Panc1 (cell line): ENCODE results near the gene SDK1. TPM values are rescaled to one million over a fixed set of nuclear protein-coding genes. Genes with fewer than 3 reads are reported as not detected.

Experiments used
- ATAC-seq: fragments of 200-7000 bp; cut with Tn5 transposase; 2 replicates; pipeline ENCODE4 v1.9.1; 2020; ENCODE audit warnings: mild to moderate bottlenecking, moderate library complexity
- BruUV-seq: library from RNA; stranded (reverse); fragments of 400-500 nt; replicated peaks from 2 replicates; lab custom pipeline; 2021; lab: Mats Ljungman, UMichigan
- CTCF ChIA-PET: fragments of 300-600 bp; sonication (Branson Sonifier 250); formaldehyde crosslinking; loops from one replicate; lab custom pipeline; 2022; ENCODE audit warnings: antibody characterized with exemption; lab: Charles Lee
- POLR2A ChIA-PET: fragments of 300-600 bp; sonication (Branson Sonifier 250); formaldehyde crosslinking; loops from one replicate; lab custom pipeline; 2022; ENCODE audit warnings: antibody characterized with exemption; lab: Charles Lee
- DNase-seq: peaks from one replicate; pipeline ENCODE4 v3.0.0-alpha.2; 2010; ENCODE audit warnings: low read depth, low spot score
- H3K27ac ChIP-seq: 2 replicates; pipeline ENCODE4 v1.5.1; 2011; ENCODE audit warnings: mild to moderate bottlenecking, low read length, inconsistent platforms
- H3K27me3 ChIP-seq: fragments of 200-500 bp; sonication (Bioruptor generic); 2 replicates; pipeline ENCODE4 v1.6.0; 2014; ENCODE audit warnings: low read length, inconsistent platforms; ENCODE audit not compliant: control insufficient read depth, insufficient read depth
- H3K36me3 ChIP-seq: fragments of 200-500 bp; sonication (Bioruptor generic); 2 replicates; pipeline ENCODE4 v1.5.1; 2014; ENCODE audit warnings: inconsistent platforms, mild to moderate bottlenecking, low read length, moderate library complexity; ENCODE audit not compliant: control insufficient read depth, insufficient read depth
- H3K4me1 ChIP-seq: 2 replicates; pipeline ENCODE4 v1.5.1; 2011; ENCODE audit warnings: inconsistent platforms, mild to moderate bottlenecking, low read length, moderate library complexity; ENCODE audit not compliant: control insufficient read depth, insufficient read depth
- H3K4me3 ChIP-seq, 2 experiments: 2 replicates each; pipeline ENCODE4 v1.5.1; 2011 to 2012; ENCODE audit warnings: low read depth in 2 of 2, low read length in 2 of 2, mild to moderate bottlenecking in 2 of 2, inconsistent platforms in 1 of 2, moderate library complexity in 1 of 2
- H3K9me3 ChIP-seq: fragments of 200-500 bp; sonication (Bioruptor generic); 2 replicates; pipeline ENCODE4 v1.5.1; 2014; ENCODE audit warnings: low read depth, mild to moderate bottlenecking, inconsistent platforms, low read length, moderate library complexity; ENCODE audit not compliant: control insufficient read depth, insufficient read depth
- CTCF ChIP-seq: fragments of 450-650 bp; IDR thresholded peaks from 2 replicates; pipeline ENCODE4 v1.5.1; 2017; ENCODE audit warnings: mild to moderate bottlenecking
- POLR2AphosphoS5 ChIP-seq: IDR thresholded peaks from 2 replicates; pipeline ENCODE4 v1.6.1; 2012; ENCODE audit warnings: mild to moderate bottlenecking, low read depth, low read length, moderate library complexity
- REST ChIP-seq, 2 experiments: IDR thresholded peaks; 2 replicates each; pipeline ENCODE4 v1.6.1; 2011 to 2012; ENCODE audit warnings: low read depth in 2 of 2, control low read depth in 1 of 2, low read length in 1 of 2, mild to moderate bottlenecking in 1 of 2, moderate library complexity in 1 of 2; ENCODE audit not compliant: insufficient read depth in 1 of 2
- SIN3A ChIP-seq: IDR thresholded peaks from 2 replicates; pipeline ENCODE4 v1.6.1; 2012; ENCODE audit warnings: low read depth, mild to moderate bottlenecking, low read length, moderate library complexity, borderline replicate concordance; ENCODE audit not compliant: insufficient read depth
- TCF7L2 ChIP-seq: IDR thresholded peaks from 2 replicates; pipeline ENCODE4 v1.6.1; 2011; ENCODE audit warnings: mild to moderate bottlenecking, low read depth, low read length, inconsistent platforms
- in situ Hi-C: cut with HindIII; loops from 2 replicates; pipeline ENCODE4 v1.10.0; 2016; ENCODE audit warnings: low sequenced_read_pairs, low pct_unique_long_range_greater_than_20kb
- intact Hi-C: fragments of 100-400 bp; cut with micrococcal nuclease; formaldehyde crosslinking; loops from one replicate; pipeline ENCODE4 v1.10.0; 2022; ENCODE audit not compliant: unreplicated experiment
- total RNA-seq: library from RNA; stranded (reverse); gene quantifications from one replicate; pipeline ENCODE4 v1.2.1, GENCODE V29; 2021; ENCODE audit not compliant: unreplicated experiment

SDK1 gene
- total RNA-seq, 1 experiment from 2014 or later: 47.4 TPM

GRCh38 chr7:3634396-3634795 is 333.3 kb downstream of the SDK1 start:
- no peak for TF ChIP-seq POLR2AphosphoS5
- no peak for TF ChIP-seq REST (IDR thresholded peaks at IDR 0.05; ENCODE audit: insufficient read depth in 1 of 2, low read depth in 2 of 2, low read length in 1 of 2)
- no peak for TF ChIP-seq TCF7L2
- no peak for TF ChIP-seq CTCF
- TF ChIP-seq SIN3A: no peak
- in situ Hi-C loops: no loop called here
- no peaks in the 10 kb centered on the region for H3K4me1 ChIP-seq
- no peak for ATAC-seq
- H3K4me3 ChIP-seq: no peak overlapping the region
- ChIA-PET CTCF (no interaction called here), POLR2A (no interaction called here)
- no peaks in the 10 kb centered on the region for H3K36me3 ChIP-seq
- BruUV-seq: no TSS peak
- DNase-seq: no peak
- H3K27me3 ChIP-seq: no peaks in the 10 kb centered on the region
- intact Hi-C loops: no loop called here
- H3K27ac ChIP-seq: peak overlapping the region; percentile 3; the same call in 1 of the 2 replicates
- peaks cover 20% of the 10 kb centered on the region for H3K9me3 ChIP-seq

- no peak overlapping the region for H3K27ac ChIP-seq
- H3K4me3 ChIP-seq: no peak overlapping the region
- CTCF ChIA-PET: no interaction called here
- no peak for TF ChIP-seq REST (IDR thresholded peaks at IDR 0.05; ENCODE audit: insufficient read depth in 1 of 2, low read depth in 2 of 2, low read length in 1 of 2)
- no peak for TF ChIP-seq SIN3A
- no peak for TF ChIP-seq TCF7L2
- TF ChIP-seq POLR2AphosphoS5: no peak
- TF ChIP-seq CTCF: no peak
- no peaks in the 10 kb centered on the region for H3K36me3 ChIP-seq
- DNase-seq (no peak), ATAC-seq (no peak)
- H3K4me1 ChIP-seq: no peaks in the 10 kb centered on the region
- no TSS peak for BruUV-seq
- in situ Hi-C loops (no loop called here), intact Hi-C loops (no loop called here)
- peaks cover 2% of the 10 kb centered on the region; the same call in 1 of the 2 replicates for H3K9me3 ChIP-seq
- no peaks in the 10 kb centered on the region for H3K27me3 ChIP-seq
- POLR2A ChIA-PET: no interaction called here
Measured at GRCh38 chr7:3636131-3636860, 335.2 kb downstream of the SDK1 start.
